Thoracic aorta (tissue), 2 donors: ENCODE measurements around the gene P2RX7. TPM values are rescaled to one million over a fixed set of nuclear protein-coding genes. Genes with fewer than 3 reads are reported as not detected.

Source experiments
- ATAC-seq: fragments of 150-250 bp; one replicate; pipeline ENCODE4 v1.8.0; 2017; ENCODE audit warnings: low read depth; ENCODE audit not compliant: insufficient number of reproducible peaks, low FRiP score
- DNase-seq: peaks from one replicate; pipeline ENCODE4 v3.0.0-alpha.2; 2020; ENCODE audit warnings: low spot score
- H3K27ac ChIP-seq, 2 donors: fragments of 200-600 bp; sonication (generic); 1 replicate in 1 of 2; 2 replicates in 1 of 2; pipeline ENCODE4 v1.5.1; 2016; ENCODE audit warnings: mild to moderate bottlenecking in 2 of 2, moderate library complexity in 2 of 2
- H3K27me3 ChIP-seq: fragments of 200-600 bp; sonication (generic); replicated peaks from 2 replicates; pipeline ENCODE4 v1.6.0; 2016; ENCODE audit warnings: mild to moderate bottlenecking; ENCODE audit not compliant: insufficient read depth
- H3K36me3 ChIP-seq: fragments of 200-600 bp; sonication (generic); one replicate; pipeline ENCODE4 v1.5.1; 2016
- H3K4me1 ChIP-seq, 2 donors: fragments of 200-600 bp; sonication (generic); 1 replicate in 1 of 2; 2 replicates in 1 of 2; pipeline versions ENCODE4 v1.5.1 to v1.6.0; 2016; ENCODE audit warnings: low read depth in 2 of 2, mild to moderate bottlenecking in 1 of 2; ENCODE audit not compliant: control insufficient read depth in 1 of 2
- H3K4me3 ChIP-seq: fragments of 200-600 bp; sonication (generic); 2 replicates; pipeline ENCODE4 v1.5.1; 2016; ENCODE audit warnings: mild to moderate bottlenecking
- H3K9me3 ChIP-seq: fragments of 200-600 bp; sonication (generic); 2 replicates; pipeline ENCODE4 v1.5.1; 2016
- total RNA-seq, 2 donors: library from RNA; depleted of rRNA; stranded (reverse); fragments of >200 nt; gene quantifications; one replicate each; pipeline versions ENCODE4 v1.1.0 to v1.2.3, GENCODE V29; 2016
- TF ChIP-seq, protein P1 (sequence below): fragments of 200-600 bp; sonication (generic); IDR thresholded peaks from one replicate; pipeline ENCODE4 v1.5.1; 2019; ENCODE audit warnings: antibody characterized with exemption

Gene P2RX7
- total RNA-seq, 2 donors from 2014 or later: 3.2 to 4.0 TPM

DNA sequence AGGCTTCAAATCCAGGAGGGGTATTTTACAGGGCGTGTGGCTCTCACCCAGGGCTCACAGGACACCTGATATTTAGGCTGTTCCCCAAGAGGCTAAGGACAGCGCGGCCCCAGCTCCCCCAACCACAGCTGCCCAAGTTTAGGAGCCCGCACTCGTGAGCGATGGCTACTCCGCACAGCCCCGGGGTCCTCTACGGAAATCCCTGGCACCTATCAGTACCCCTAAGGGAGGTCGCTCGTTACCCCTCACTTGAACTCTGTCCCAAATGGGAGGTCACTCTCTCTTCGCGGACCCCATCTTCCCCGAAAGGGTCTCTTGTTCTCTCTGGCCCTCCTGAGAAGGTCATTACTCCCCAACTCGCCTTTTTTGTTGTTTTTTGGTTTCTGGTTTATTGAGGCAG, 76.5 kb downstream of the P2RX7 start:
- Histone ChIP-seq H3K27ac (peak overlapping the region in 1 of 2 donors; percentile 76), H3K27me3 (no peaks in the 10 kb centered on the region), H3K9me3 (no peaks in the 10 kb centered on the region), H3K4me3 (peak overlapping the region; percentile 91), H3K4me1 (peaks cover 6 to 10% of the 10 kb centered on the region in 2 donors), H3K36me3 (no peaks in the 10 kb centered on the region)
- ATAC-seq: no peak
- TF ChIP-seq, protein P1, sequence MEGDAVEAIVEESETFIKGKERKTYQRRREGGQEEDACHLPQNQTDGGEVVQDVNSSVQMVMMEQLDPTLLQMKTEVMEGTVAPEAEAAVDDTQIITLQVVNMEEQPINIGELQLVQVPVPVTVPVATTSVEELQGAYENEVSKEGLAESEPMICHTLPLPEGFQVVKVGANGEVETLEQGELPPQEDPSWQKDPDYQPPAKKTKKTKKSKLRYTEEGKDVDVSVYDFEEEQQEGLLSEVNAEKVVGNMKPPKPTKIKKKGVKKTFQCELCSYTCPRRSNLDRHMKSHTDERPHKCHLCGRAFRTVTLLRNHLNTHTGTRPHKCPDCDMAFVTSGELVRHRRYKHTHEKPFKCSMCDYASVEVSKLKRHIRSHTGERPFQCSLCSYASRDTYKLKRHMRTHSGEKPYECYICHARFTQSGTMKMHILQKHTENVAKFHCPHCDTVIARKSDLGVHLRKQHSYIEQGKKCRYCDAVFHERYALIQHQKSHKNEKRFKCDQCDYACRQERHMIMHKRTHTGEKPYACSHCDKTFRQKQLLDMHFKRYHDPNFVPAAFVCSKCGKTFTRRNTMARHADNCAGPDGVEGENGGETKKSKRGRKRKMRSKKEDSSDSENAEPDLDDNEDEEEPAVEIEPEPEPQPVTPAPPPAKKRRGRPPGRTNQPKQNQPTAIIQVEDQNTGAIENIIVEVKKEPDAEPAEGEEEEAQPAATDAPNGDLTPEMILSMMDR: no peak
- no peak for DNase-seq

DNA sequence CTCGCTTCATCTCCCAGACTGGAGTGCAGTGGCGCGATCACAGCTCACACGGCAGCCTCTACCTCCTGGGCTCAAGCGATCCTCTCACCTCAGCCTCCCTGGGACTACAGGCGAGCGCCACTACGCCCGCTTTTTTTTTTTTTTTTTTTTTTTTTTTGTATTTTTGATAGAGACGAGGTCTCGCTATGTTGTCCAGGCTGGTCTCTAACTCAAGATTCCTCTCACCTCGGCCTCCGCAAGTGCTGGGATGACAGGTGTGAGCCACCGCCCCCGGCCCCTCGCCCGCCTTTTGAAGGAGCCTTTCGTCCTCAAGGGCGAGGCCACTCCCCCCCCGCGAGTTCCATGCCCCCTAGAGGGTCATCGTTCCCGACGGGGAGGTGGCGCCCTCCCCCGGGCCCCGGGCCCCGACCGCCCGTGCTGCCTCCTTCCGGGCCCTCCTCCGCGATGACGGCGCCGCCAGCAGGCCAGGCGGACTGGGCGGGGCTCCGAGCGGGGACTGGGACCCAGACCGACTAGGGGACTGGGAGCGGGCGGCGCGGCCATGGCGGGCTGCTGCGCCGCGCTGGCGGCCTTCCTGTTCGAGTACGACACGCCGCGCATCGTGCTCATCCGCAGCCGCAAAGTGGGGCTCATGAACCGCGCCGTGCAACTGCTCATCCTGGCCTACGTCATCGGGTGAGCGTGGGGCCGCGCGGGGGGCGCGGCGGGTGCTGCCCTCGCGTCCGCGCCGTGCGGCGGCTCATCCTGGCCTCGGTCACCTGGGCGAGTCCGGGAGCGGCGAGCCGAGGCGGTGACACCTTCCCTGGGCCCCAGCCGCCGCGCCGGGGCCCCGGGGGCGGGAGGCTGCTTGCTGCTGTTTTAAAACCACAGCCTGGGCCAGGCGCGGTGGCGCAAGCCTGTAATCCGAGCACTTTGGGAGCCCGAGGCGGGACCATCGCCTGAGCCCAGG, 77.2 kb downstream of the P2RX7 start, which contains the start of gene P2RX4:
Gene P2RX4 (plus strand): TSS at position 506 of the 949 bp plus-strand sequence. CDS start 36 bp downstream, at position 542.
- peak within 1 kb of the TSS; percentile 91 for H3K4me3 ChIP-seq
- no peaks in the 10 kb centered on the region for H3K9me3 ChIP-seq
- H3K36me3 ChIP-seq: no peaks in the 10 kb centered on the region
- H3K27me3 ChIP-seq: no peaks in the 10 kb centered on the region
- H3K4me1 ChIP-seq: peaks cover 6 to 16% of the 10 kb centered on the region in 2 donors
- H3K27ac ChIP-seq: peak within 1 kb of the TSS; percentile 76 to 84
- TF ChIP-seq, protein P1: no peak
- peak; percentile 51 for ATAC-seq
- peak; percentile 33 for DNase-seq

DNA sequence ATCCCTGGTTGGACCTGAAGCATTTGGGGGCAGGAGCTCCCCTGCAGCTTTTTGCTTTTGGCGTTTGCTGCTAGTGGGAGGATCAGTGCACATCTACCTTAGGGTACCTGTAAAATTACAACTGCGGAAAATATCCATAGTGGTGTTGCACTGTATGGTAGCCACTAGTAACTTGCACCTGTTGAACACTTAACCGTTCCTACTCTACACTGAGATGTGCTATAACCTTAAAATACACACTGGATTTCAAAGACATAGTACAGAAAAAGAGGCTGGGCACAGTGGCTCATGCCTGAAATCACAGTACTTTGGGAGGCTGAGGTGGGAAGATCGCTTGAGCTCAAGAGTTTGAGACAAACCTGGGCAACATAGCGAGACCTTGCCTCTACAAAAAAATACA, 80.2 kb downstream of the P2RX7 start:
- no peak overlapping the region for H3K4me3 ChIP-seq
- no peak for ATAC-seq

DNA sequence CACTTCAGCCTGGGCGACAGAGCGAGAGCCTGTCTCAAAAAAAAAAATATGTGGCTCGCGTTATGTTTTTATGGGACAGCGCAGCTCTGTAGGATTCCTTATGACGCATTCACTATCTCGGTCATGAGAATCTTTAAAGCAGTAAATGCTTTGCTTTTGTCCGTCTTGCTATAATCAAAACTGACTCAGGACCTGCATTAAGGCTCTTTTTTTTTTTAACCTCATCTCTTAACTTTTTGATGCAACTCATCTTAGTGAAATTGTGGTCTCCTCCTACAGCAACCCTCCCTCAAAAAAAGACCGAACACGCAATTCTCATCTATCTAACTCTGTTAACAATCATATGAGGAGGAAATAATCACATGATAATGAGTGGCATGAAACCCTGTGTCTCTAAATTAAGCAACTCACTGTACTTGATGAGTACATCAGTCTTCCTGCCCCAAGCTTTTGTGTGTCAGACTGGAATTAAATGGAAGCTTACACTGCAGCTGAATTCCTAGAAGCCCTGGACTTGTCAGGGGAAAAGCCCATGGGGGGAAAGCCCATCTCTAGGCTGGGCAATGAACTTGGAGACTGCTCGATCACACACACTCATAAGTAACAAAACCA, 81.6 kb downstream of the P2RX7 start:
- ATAC-seq (no peak), DNase-seq (no peak)
- TF ChIP-seq, protein P1: no peak
- Histone ChIP-seq H3K27ac (no peak overlapping the region), H3K4me3 (no peak overlapping the region), H3K27me3 (no peaks in the 10 kb centered on the region), H3K36me3 (peaks cover 3% of the 10 kb centered on the region), H3K4me1 (peaks cover 6 to 21% of the 10 kb centered on the region in 2 donors), H3K9me3 (no peaks in the 10 kb centered on the region)

More for the DNA sequence above, 80.2 kb downstream of the P2RX7 start:
- H3K27me3 ChIP-seq: no peaks in the 10 kb centered on the region
- no peak overlapping the region for H3K27ac ChIP-seq
- no peaks in the 10 kb centered on the region for H3K9me3 ChIP-seq
- TF ChIP-seq, protein P1: no peak
- H3K36me3 ChIP-seq: peaks cover 2% of the 10 kb centered on the region
- H3K4me1 ChIP-seq: peaks cover 6 to 21% of the 10 kb centered on the region in 2 donors
- DNase-seq: no peak
